Astrocyte of the spinal cord (primary cell): Measurements from ENCODE around the gene ETNPPL.

ENCODE experiments used
- DNase-seq: peaks from one replicate; pipeline ENCODE4 v3.0.0; 2011; ENCODE audit warnings: low read depth, low spot score
- H3K4me3 ChIP-seq: 2 replicates; pipeline ENCODE4 v1.5.1; 2011; ENCODE audit warnings: low read depth, mild to moderate bottlenecking, low read length, moderate library complexity
- CTCF ChIP-seq: IDR thresholded peaks from 2 replicates; pipeline ENCODE4 v1.5.1; 2012; ENCODE audit warnings: low read depth, mild to moderate bottlenecking, low read length, inconsistent platforms
- in situ Hi-C: cut with HindIII; loops from 2 replicates; pipeline ENCODE4 v1.10.0; 2017; ENCODE audit warnings: low sequenced_read_pairs

ETNPPL gene

GRCh38 chr4:108783665-108784463 is 21.0 kb upstream of the ETNPPL start:
- H3K4me3 ChIP-seq: no peak overlapping the region
- in situ Hi-C loops: no loop called here
- peak; percentile 28 for TF ChIP-seq CTCF
- DNase-seq: no peak

GRCh38 chr4:108779958-108780357 is 17.1 kb upstream of the ETNPPL start:
- no peak for TF ChIP-seq CTCF
- in situ Hi-C loops: no loop called here
- no peak for DNase-seq

GRCh38 chr4:108777388-108777787 is 14.5 kb upstream of the ETNPPL start:
- no peak overlapping the region for H3K4me3 ChIP-seq
- in situ Hi-C loops: no loop called here
- no peak for TF ChIP-seq CTCF
- no peak for DNase-seq

More at GRCh38 chr4:108779958-108780357, 17.1 kb upstream of the ETNPPL start:
- H3K4me3 ChIP-seq: no peak overlapping the region

- in situ Hi-C loops: no loop called here
- DNase-seq: no peak
- no peak overlapping the region for H3K4me3 ChIP-seq
- no peak for TF ChIP-seq CTCF
These were observed 13.1 kb upstream of the ETNPPL start for GRCh38 chr4:108775921-108776320.

- in situ Hi-C loops: no loop called here
- no peak for DNase-seq
- H3K4me3 ChIP-seq: no peak overlapping the region
- no peak for TF ChIP-seq CTCF
These were observed 12.1 kb upstream of the ETNPPL start for GRCh38 chr4:108774809-108775530.

GRCh38 chr4:108772402-108772801 is 9.5 kb upstream of the ETNPPL start:
- no peak for DNase-seq
- TF ChIP-seq CTCF: no peak
- in situ Hi-C loops: no loop called here
- H3K4me3 ChIP-seq: no peak overlapping the region
